PC-9 (cell line): ENCODE measurements around the gene TPCN2. TPM values are rescaled to one million over a fixed set of nuclear protein-coding genes. Genes with fewer than 3 reads are reported as not detected.

ENCODE experiments used
- BruUV-seq: library from RNA; stranded (reverse); fragments of 400-500 nt; replicated peaks from 2 replicates; lab custom pipeline; 2021; lab: Mats Ljungman, UMichigan
- CTCF ChIA-PET: fragments of 300-600 bp; sonication (Branson Sonifier 250); formaldehyde crosslinking; loops from one replicate; lab custom pipeline; 2022; ENCODE audit warnings: antibody characterized with exemption; lab: Charles Lee
- POLR2A ChIA-PET: fragments of 300-600 bp; sonication (Branson Sonifier 250); formaldehyde crosslinking; loops from one replicate; lab custom pipeline; 2022; ENCODE audit warnings: antibody characterized with exemption; ENCODE audit not compliant: unreplicated experiment; lab: Charles Lee
- DNase-seq, 2 experiments: peaks; one replicate each; pipeline versions ENCODE4 v3.0.0 to v3.0.0-alpha.2; 2015 to 2022; ENCODE audit warnings: mixed read lengths in 1 of 2
- H2AFZ ChIP-seq: fragments of 200-600 bp; sonication (generic); 2 replicates; pipeline ENCODE4 v1.8.1; 2017; ENCODE audit warnings: antibody characterized with exemption
- H3F3A ChIP-seq: fragments of 200-600 bp; sonication (generic); 2 replicates; pipeline ENCODE4 v1.8.1; 2017; ENCODE audit warnings: antibody characterized with exemption, mild to moderate bottlenecking, low read depth; ENCODE audit not compliant: insufficient read depth
- H3K27ac ChIP-seq: fragments of 200-600 bp; sonication (generic); 2 replicates; pipeline ENCODE4 v1.6.1; 2016; ENCODE audit warnings: mixed run types
- H3K27me3 ChIP-seq: fragments of 200-600 bp; sonication (generic); 2 replicates; pipeline ENCODE4 v1.6.1; 2016; ENCODE audit warnings: low read depth, mixed run types; ENCODE audit not compliant: insufficient read depth
- H3K36me3 ChIP-seq: fragments of 200-600 bp; sonication (generic); 2 replicates; pipeline ENCODE4 v1.6.1; 2016; ENCODE audit warnings: low read depth, mixed run types
- H3K4me1 ChIP-seq: fragments of 200-600 bp; sonication (generic); replicated peaks from 2 replicates; pipeline ENCODE4 v1.6.1; 2016; ENCODE audit warnings: mixed run types; ENCODE audit not compliant: insufficient read depth
- H3K4me2 ChIP-seq: fragments of 200-600 bp; sonication (generic); 2 replicates; pipeline ENCODE4 v1.6.1; 2017; ENCODE audit warnings: mixed run types
- H3K4me3 ChIP-seq: fragments of 200-600 bp; sonication (generic); 2 replicates; pipeline ENCODE4 v1.6.1; 2016; ENCODE audit warnings: mixed run types
- H3K79me2 ChIP-seq: fragments of 200-600 bp; sonication (generic); 2 replicates; pipeline ENCODE4 v1.6.1; 2017; ENCODE audit warnings: low read depth, mixed run types
- H3K9me2 ChIP-seq: fragments of 200-600 bp; sonication (generic); 2 replicates; pipeline ENCODE4 v1.8.1; 2017; ENCODE audit warnings: mild to moderate bottlenecking; ENCODE audit not compliant: insufficient read depth
- H3K9me3 ChIP-seq: fragments of 200-600 bp; sonication (generic); 2 replicates; pipeline ENCODE4 v1.8.1; 2016; ENCODE audit warnings: low read depth; ENCODE audit not compliant: insufficient read depth
- H4K20me1 ChIP-seq: fragments of 200-600 bp; sonication (generic); 2 replicates; pipeline ENCODE4 v1.8.1; 2017; ENCODE audit not compliant: insufficient read depth
- EZH2 ChIP-seq: fragments of 200-600 bp; sonication (generic); IDR thresholded peaks from 2 replicates; pipeline ENCODE4 v1.8.0; 2017; ENCODE audit warnings: antibody characterized with exemption, low read depth
- intact Hi-C: fragments of 100-400 bp; cut with micrococcal nuclease; formaldehyde crosslinking; loops from one replicate; pipeline ENCODE4 v1.10.0; 2022; ENCODE audit not compliant: unreplicated experiment
- total RNA-seq: library from RNA; stranded (reverse); gene quantifications from 2 replicates; pipeline ENCODE4 v1.2.3, GENCODE V29; 2021
- TF ChIP-seq, protein P1 (sequence below): fragments of 200-600 bp; sonication (generic); conservative IDR thresholded peaks from 2 replicates; pipeline ENCODE4 v1.6.1; 2017; ENCODE audit warnings: mixed run types, antibody characterized with exemption, mild to moderate bottlenecking, moderate library complexity

The TPCN2 gene
- total RNA-seq, 1 experiment from 2014 or later = 24.8 TPM

GRCh38 chr11:69126286-69126685, 77.6 kb downstream of the TPCN2 start:
- H3K79me2 ChIP-seq = no peaks in the 10 kb centered on the region
- H3K27ac ChIP-seq = no peak overlapping the region
- no TSS peak for BruUV-seq
- no peaks in the 10 kb centered on the region for H4K20me1 ChIP-seq
- H3K36me3 ChIP-seq = no peaks in the 10 kb centered on the region
- TF ChIP-seq, protein P1, sequence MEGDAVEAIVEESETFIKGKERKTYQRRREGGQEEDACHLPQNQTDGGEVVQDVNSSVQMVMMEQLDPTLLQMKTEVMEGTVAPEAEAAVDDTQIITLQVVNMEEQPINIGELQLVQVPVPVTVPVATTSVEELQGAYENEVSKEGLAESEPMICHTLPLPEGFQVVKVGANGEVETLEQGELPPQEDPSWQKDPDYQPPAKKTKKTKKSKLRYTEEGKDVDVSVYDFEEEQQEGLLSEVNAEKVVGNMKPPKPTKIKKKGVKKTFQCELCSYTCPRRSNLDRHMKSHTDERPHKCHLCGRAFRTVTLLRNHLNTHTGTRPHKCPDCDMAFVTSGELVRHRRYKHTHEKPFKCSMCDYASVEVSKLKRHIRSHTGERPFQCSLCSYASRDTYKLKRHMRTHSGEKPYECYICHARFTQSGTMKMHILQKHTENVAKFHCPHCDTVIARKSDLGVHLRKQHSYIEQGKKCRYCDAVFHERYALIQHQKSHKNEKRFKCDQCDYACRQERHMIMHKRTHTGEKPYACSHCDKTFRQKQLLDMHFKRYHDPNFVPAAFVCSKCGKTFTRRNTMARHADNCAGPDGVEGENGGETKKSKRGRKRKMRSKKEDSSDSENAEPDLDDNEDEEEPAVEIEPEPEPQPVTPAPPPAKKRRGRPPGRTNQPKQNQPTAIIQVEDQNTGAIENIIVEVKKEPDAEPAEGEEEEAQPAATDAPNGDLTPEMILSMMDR = no peak
- TF ChIP-seq EZH2 = no peak
- no peaks in the 10 kb centered on the region for H3K9me3 ChIP-seq
- no peak overlapping the region for H3K4me2 ChIP-seq
- ChIA-PET CTCF (interaction anchor here (0.6 kb wide), 1 partner anchor 549 kb away, joined by 11 read pairs; the partner anchor contains the start of gene LTO1), POLR2A (no interaction called here)
- DNase-seq = no peak
- no peak overlapping the region for H3K4me3 ChIP-seq
- H3K9me2 ChIP-seq = no peaks in the 10 kb centered on the region
- H2AFZ ChIP-seq = no peak overlapping the region
- peaks cover 29% of the 10 kb centered on the region for H3F3A ChIP-seq
- H3K27me3 ChIP-seq = no peaks in the 10 kb centered on the region
- peaks cover 46% of the 10 kb centered on the region for H3K4me1 ChIP-seq
- intact Hi-C loops = no loop called here

DNA sequence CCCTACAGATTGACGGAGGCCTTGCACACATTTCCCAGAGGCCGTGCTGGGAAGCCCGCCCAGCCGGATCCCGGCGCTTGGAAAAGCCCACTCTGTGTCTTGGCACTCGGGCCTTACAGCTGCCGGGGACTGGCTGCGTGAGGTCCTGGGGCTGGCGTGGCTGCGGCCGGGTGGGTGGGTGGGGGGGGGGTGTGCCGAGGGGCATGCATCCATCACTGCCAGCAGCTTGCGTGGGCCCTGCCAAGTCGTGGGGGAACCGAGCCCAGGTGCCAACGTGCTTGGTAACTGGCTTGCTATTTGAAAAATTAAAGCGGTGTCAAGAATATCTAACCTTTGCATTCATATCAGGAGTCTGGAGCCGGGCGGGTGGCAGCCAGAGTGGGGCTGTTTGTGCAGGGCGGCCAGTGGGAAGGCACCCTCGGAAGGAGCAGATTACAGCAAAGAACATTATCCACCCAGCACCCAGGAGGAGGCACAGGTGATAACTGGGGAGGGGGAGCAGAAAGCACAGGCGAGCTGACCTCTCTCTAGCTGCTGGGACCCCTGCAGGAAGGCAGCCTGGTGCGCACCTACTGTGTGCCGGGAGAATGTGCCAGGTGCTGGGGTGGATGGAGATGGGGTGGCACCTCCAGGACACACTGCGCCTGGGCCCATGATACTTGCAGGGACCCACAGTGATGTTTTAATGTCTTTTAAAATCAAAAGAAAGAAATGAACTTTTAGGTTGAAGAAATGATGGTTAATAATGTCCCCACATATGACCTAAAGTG, 78.5 kb downstream of the TPCN2 start:
- no TSS peak for BruUV-seq
- no peaks in the 10 kb centered on the region for H3K27me3 ChIP-seq
- H3K4me3 ChIP-seq = no peak overlapping the region
- H3K27ac ChIP-seq = no peak overlapping the region
- peaks cover 26% of the 10 kb centered on the region for H3F3A ChIP-seq
- no peaks in the 10 kb centered on the region for H3K9me2 ChIP-seq
- no peak overlapping the region for H3K4me2 ChIP-seq
- H2AFZ ChIP-seq = no peak overlapping the region
- H3K36me3 ChIP-seq = no peaks in the 10 kb centered on the region
- CTCF ChIA-PET = interaction anchor here (0.5 kb wide), 1 partner anchor 115 kb away, joined by 9 read pairs; no protein-coding TSS in a partner anchor
- POLR2A ChIA-PET = no interaction called here
- intact Hi-C loops = no loop called here
- H4K20me1 ChIP-seq = no peaks in the 10 kb centered on the region
- no peaks in the 10 kb centered on the region for H3K79me2 ChIP-seq
- no peak for DNase-seq
- TF ChIP-seq, protein P1 = no peak
- TF ChIP-seq EZH2 = no peak
- peaks cover 45% of the 10 kb centered on the region for H3K4me1 ChIP-seq
- no peaks in the 10 kb centered on the region for H3K9me3 ChIP-seq

- no peaks in the 10 kb centered on the region for H3K79me2 ChIP-seq
- no peaks in the 10 kb centered on the region for H3K9me2 ChIP-seq
- TF ChIP-seq, protein P1 = no peak
- H3F3A ChIP-seq = peaks cover 23% of the 10 kb centered on the region
- DNase-seq = no peak
- intact Hi-C loops = no loop called here
- POLR2A ChIA-PET = no interaction called here
- H2AFZ ChIP-seq = no peak overlapping the region
- no peak overlapping the region for H3K4me3 ChIP-seq
- no peaks in the 10 kb centered on the region for H3K36me3 ChIP-seq
- H3K4me2 ChIP-seq = no peak overlapping the region
- H4K20me1 ChIP-seq = no peaks in the 10 kb centered on the region
- H3K27ac ChIP-seq = no peak overlapping the region
- no peaks in the 10 kb centered on the region for H3K27me3 ChIP-seq
- H3K9me3 ChIP-seq = peaks cover 5% of the 10 kb centered on the region; the same call in 1 of the 2 replicates
- H3K4me1 ChIP-seq = peaks cover 43% of the 10 kb centered on the region
- BruUV-seq = no TSS peak
- CTCF ChIA-PET = no interaction called here
These were observed 79.2 kb downstream of the TPCN2 start for GRCh38 chr11:69127884-69128283.
